SHP77 (cell line): ENCODE measurements around the gene LRRC58.
"Not testable (repeated sequence)": the region's sequence is repeated elsewhere in the genome, so short reads cannot be mapped to it uniquely, and the experiment has no call there.

Experiments used
- DNase-seq, 2 experiments: peaks; one replicate each; lab custom pipeline; 2025; lab: John Stamatoyannopoulos, UW

The LRRC58 gene

GRCh38 chr3:120348991-120349854, at the start of gene LRRC58:
LRRC58 (minus strand) TSS chr3:120349354; CDS start chr3:120349243, 111 bp downstream.
- DNase-seq, result peak; percentile 89 to 93

- DNase-seq, result no peak
Measured at GRCh38 chr3:120396469-120396868, 47.3 kb upstream of the LRRC58 start.

- no peak for DNase-seq
Measured at GRCh38 chr3:120394347-120394746, 45.2 kb upstream of the LRRC58 start.

- no peak for DNase-seq
Measured at GRCh38 chr3:120393761-120394160, 44.6 kb upstream of the LRRC58 start.

- no peak for DNase-seq
Measured at GRCh38 chr3:120393243-120393642, 44.1 kb upstream of the LRRC58 start.

- no peak for DNase-seq
Measured at GRCh38 chr3:120382941-120383447, 33.8 kb upstream of the LRRC58 start.

- DNase-seq, result no peak
Measured at GRCh38 chr3:120381503-120381902, 32.3 kb upstream of the LRRC58 start.

- not testable (repeated sequence) for DNase-seq
Measured at GRCh38 chr3:120377948-120378347, 28.8 kb upstream of the LRRC58 start.

GRCh38 chr3:120370463-120370862, 21.3 kb upstream of the LRRC58 start:
- no peak for DNase-seq

- DNase-seq, result no peak
Measured at GRCh38 chr3:120369037-120369467, 19.9 kb upstream of the LRRC58 start.

- DNase-seq, result no peak
Measured at GRCh38 chr3:120368172-120368571, 19.0 kb upstream of the LRRC58 start.

- DNase-seq, result no peak
Measured at GRCh38 chr3:120364821-120365220, 15.7 kb upstream of the LRRC58 start.

GRCh38 chr3:120364101-120364500, 14.9 kb upstream of the LRRC58 start:
- no peak for DNase-seq

GRCh38 chr3:120357807-120358206, 8.7 kb upstream of the LRRC58 start:
- no peak for DNase-seq

GRCh38 chr3:120355486-120355885, 6.3 kb upstream of the LRRC58 start:
- no peak for DNase-seq

- DNase-seq, result no peak
Measured at GRCh38 chr3:120353463-120353862, 4.3 kb upstream of the LRRC58 start.

GRCh38 chr3:120352017-120352416, 2.9 kb upstream of the LRRC58 start:
- no peak for DNase-seq

- DNase-seq, result peak; percentile 5 to 29
Measured at GRCh38 chr3:120350401-120350941, 1.3 kb upstream of the LRRC58 start.

GRCh38 chr3:120349855-120350125, 636 bp upstream of the LRRC58 start:
- no peak for DNase-seq

GRCh38 chr3:120348065-120348990, 826 bp downstream of the LRRC58 start:
- DNase-seq, result peak; percentile 49 to 81

GRCh38 chr3:120344349-120344748, 4.8 kb downstream of the LRRC58 start:
- DNase-seq, result no peak

- DNase-seq, result no peak
Measured at GRCh38 chr3:120341658-120342346, 7.4 kb downstream of the LRRC58 start.
